H9 (cell line): ENCODE data around the gene ABCD1. TPM values are rescaled to one million over a fixed set of nuclear protein-coding genes. Genes with fewer than 3 reads are reported as not detected.
"Not testable (repeated sequence)": the region's sequence is repeated elsewhere in the genome, so short reads cannot be mapped to it uniquely, and the experiment has no call there.

Experiments used
- DNase-seq: peaks from one replicate; pipeline ENCODE4 v3.0.0-alpha.2; 2017
- H2AFZ ChIP-seq: one replicate; pipeline ENCODE4 v1.6.1; 2013; ENCODE audit warnings: mild to moderate bottlenecking, low read length, control low read depth, moderate library complexity
- H2AK5ac ChIP-seq: 2 replicates; pipeline ENCODE4 v1.6.1; 2013; ENCODE audit warnings: low read length, control low read depth, mixed read lengths; ENCODE audit not compliant: insufficient read length
- H2BK120ac ChIP-seq: one replicate; pipeline ENCODE4 v1.6.1; 2013; ENCODE audit warnings: low read depth, mild to moderate bottlenecking, low read length, control low read depth, inconsistent platforms; ENCODE audit not compliant: poor library complexity, severe bottlenecking
- H2BK12ac ChIP-seq: 2 replicates; pipeline ENCODE4 v1.6.1; 2013; ENCODE audit warnings: low read length, control low read depth, mixed read lengths, low read depth; ENCODE audit not compliant: insufficient read length
- H2BK15ac ChIP-seq: 2 replicates; pipeline ENCODE4 v1.6.1; 2013; ENCODE audit warnings: low read depth, low read length, control low read depth
- H2BK20ac ChIP-seq: one replicate; pipeline ENCODE4 v1.6.1; 2013; ENCODE audit warnings: low read depth, mild to moderate bottlenecking, low read length, control low read depth, inconsistent platforms; ENCODE audit not compliant: poor library complexity, severe bottlenecking
- H2BK5ac ChIP-seq: 2 replicates; pipeline ENCODE4 v1.6.1; 2013; ENCODE audit warnings: low read length, control low read depth, mixed read lengths; ENCODE audit not compliant: insufficient read length
- H3K14ac ChIP-seq: 2 replicates; pipeline ENCODE4 v1.6.1; 2013; ENCODE audit warnings: low read length, control low read depth; ENCODE audit not compliant: insufficient read depth
- H3K18ac ChIP-seq: 2 replicates; pipeline ENCODE4 v1.6.1; 2013; ENCODE audit warnings: low read depth, mild to moderate bottlenecking, mixed read lengths, low read length, control low read depth; ENCODE audit not compliant: insufficient read length
- H3K23ac ChIP-seq: 2 replicates; pipeline ENCODE4 v1.6.1; 2013; ENCODE audit warnings: low read length, control low read depth, mixed read lengths, low read depth; ENCODE audit not compliant: insufficient read length
- H3K23me2 ChIP-seq: 2 replicates; pipeline ENCODE4 v1.6.1; 2013; ENCODE audit warnings: low read depth, mild to moderate bottlenecking, mixed read lengths, low read length, control low read depth; ENCODE audit not compliant: insufficient read length, poor library complexity, severe bottlenecking
- H3K27ac ChIP-seq: 2 replicates; pipeline ENCODE4 v1.5.1; 2013; ENCODE audit warnings: low read length, control low read depth, mixed read lengths, low read depth; ENCODE audit not compliant: insufficient read length
- H3K27me3 ChIP-seq: 2 replicates; pipeline ENCODE4 v1.6.1; 2013; ENCODE audit warnings: low read length, control low read depth, inconsistent platforms; ENCODE audit not compliant: insufficient read depth
- H3K4ac ChIP-seq: 2 replicates; pipeline ENCODE4 v1.6.1; 2013; ENCODE audit warnings: low read depth, mild to moderate bottlenecking, control low read depth, inconsistent platforms, low read length, moderate library complexity
- H3K4me1 ChIP-seq: 2 replicates; pipeline ENCODE4 v1.6.1; 2013; ENCODE audit warnings: low read length, control low read depth, inconsistent platforms; ENCODE audit not compliant: insufficient read depth
- H3K4me2 ChIP-seq: 2 replicates; pipeline ENCODE4 v1.6.1; 2013; ENCODE audit warnings: low read length, control low read depth, mixed read lengths; ENCODE audit not compliant: insufficient read length, insufficient read depth
- H3K56ac ChIP-seq: 2 replicates; pipeline ENCODE4 v1.6.1; 2013; ENCODE audit warnings: low read depth, mild to moderate bottlenecking, mixed read lengths, low read length, control low read depth; ENCODE audit not compliant: insufficient read length
- H3K79me1 ChIP-seq: 2 replicates; pipeline ENCODE4 v1.6.1; 2013; ENCODE audit warnings: low read depth, mild to moderate bottlenecking, moderate library complexity, low read length, control low read depth, inconsistent platforms; ENCODE audit not compliant: insufficient read depth, poor library complexity, severe bottlenecking
- H3K79me2 ChIP-seq: 2 replicates; pipeline ENCODE4 v1.6.1; 2013; ENCODE audit warnings: low read length, control low read depth, inconsistent platforms; ENCODE audit not compliant: insufficient read depth
- H3K9ac ChIP-seq: 2 replicates; pipeline ENCODE4 v1.6.1; 2013; ENCODE audit warnings: low read length, control low read depth, mixed read lengths; ENCODE audit not compliant: insufficient read length; ENCODE audit errors: extremely low read depth
- H3K9me3 ChIP-seq: one replicate; pipeline ENCODE4 v1.6.1; 2013; ENCODE audit warnings: low read depth, low read length, inconsistent platforms; ENCODE audit not compliant: control insufficient read depth
- H3T11ph ChIP-seq: one replicate; pipeline ENCODE4 v1.6.1; 2013; ENCODE audit warnings: mild to moderate bottlenecking, low read length, control low read depth, inconsistent platforms
- H4K20me1 ChIP-seq: one replicate; pipeline ENCODE4 v1.6.1; 2013; ENCODE audit not compliant: control insufficient read depth, insufficient read length, insufficient read depth
- H4K5ac ChIP-seq: 2 replicates; pipeline ENCODE4 v1.6.1; 2013; ENCODE audit warnings: low read depth, mild to moderate bottlenecking, mixed read lengths, low read length, control low read depth; ENCODE audit not compliant: insufficient read length
- H4K8ac ChIP-seq: replicated peaks from 2 replicates; pipeline ENCODE4 v1.6.1; 2013; ENCODE audit warnings: low read length, control low read depth, mixed read lengths, low read depth; ENCODE audit not compliant: insufficient read length
- H4K91ac ChIP-seq: 2 replicates; pipeline ENCODE4 v1.6.1; 2013; ENCODE audit warnings: low read depth, mild to moderate bottlenecking, moderate library complexity, mixed read lengths, low read length, control low read depth; ENCODE audit not compliant: insufficient read length
- H3K27ac Mint-ChIP-seq, 3 experiments: 2 replicates in 2 of 3; 3 replicates in 1 of 3; pipeline ENCODE4 v1.8.0; 2020 to 2021; ENCODE audit warnings: mixed read lengths in 3 of 3, mild to moderate bottlenecking in 1 of 3, moderate library complexity in 1 of 3
- H3K27me3 Mint-ChIP-seq: 2 replicates; pipeline ENCODE4 v1.8.0; 2021; ENCODE audit warnings: low read depth, mild to moderate bottlenecking, moderate library complexity, mixed read lengths
- H3K36me3 Mint-ChIP-seq, 3 experiments: 2 replicates in 2 of 3; 3 replicates in 1 of 3; pipeline ENCODE4 v1.8.0; 2020 to 2021; ENCODE audit warnings: low read depth in 3 of 3, mixed read lengths in 3 of 3; ENCODE audit not compliant: insufficient read depth in 1 of 3
- H3K4me1 Mint-ChIP-seq, 2 experiments: 2 replicates each; pipeline ENCODE4 v1.8.0; 2020; ENCODE audit warnings: mixed read lengths in 2 of 2
- H3K4me3 Mint-ChIP-seq, 2 experiments: 2 replicates in 1 of 2; 3 replicates in 1 of 2; pipeline ENCODE4 v1.8.0; 2020 to 2021; ENCODE audit warnings: mild to moderate bottlenecking in 2 of 2, mixed read lengths in 2 of 2, moderate library complexity in 1 of 2
- H3K9me3 Mint-ChIP-seq, 2 experiments: 2 replicates in 1 of 2; 3 replicates in 1 of 2; pipeline ENCODE4 v1.8.0; 2020; ENCODE audit warnings: mild to moderate bottlenecking in 2 of 2, mixed read lengths in 2 of 2, moderate library complexity in 1 of 2
- WGBS: extraction: QIAGEN DNeasy Blood & Tissue Kit; methylation state at CpG from one replicate; pipeline ENCODE4 v1.1.7; 2013; ENCODE audit warnings: missing lambda C conversion rate, low lambda C conversion rate, mixed read lengths; ENCODE audit not compliant: insufficient read length; ENCODE audit errors: extremely low coverage; 5-methylcytosine and 5-hydroxymethylcytosine counted together
- total RNA-seq: library from RNA; stranded (reverse); gene quantifications from 2 replicates; pipeline ENCODE4 v1.2.1, GENCODE V29; 2021
- TF ChIP-seq, protein P1 (sequence below): fragments of 200-600 bp; sonication (generic); conservative IDR thresholded peaks from 3 replicates; pipeline ENCODE4 v1.8.0; 2021; ENCODE audit warnings: antibody characterized with exemption, mild to moderate bottlenecking

The ABCD1 gene
- total RNA-seq, 1 experiment from 2014 or later, result 11.1 TPM

DNA sequence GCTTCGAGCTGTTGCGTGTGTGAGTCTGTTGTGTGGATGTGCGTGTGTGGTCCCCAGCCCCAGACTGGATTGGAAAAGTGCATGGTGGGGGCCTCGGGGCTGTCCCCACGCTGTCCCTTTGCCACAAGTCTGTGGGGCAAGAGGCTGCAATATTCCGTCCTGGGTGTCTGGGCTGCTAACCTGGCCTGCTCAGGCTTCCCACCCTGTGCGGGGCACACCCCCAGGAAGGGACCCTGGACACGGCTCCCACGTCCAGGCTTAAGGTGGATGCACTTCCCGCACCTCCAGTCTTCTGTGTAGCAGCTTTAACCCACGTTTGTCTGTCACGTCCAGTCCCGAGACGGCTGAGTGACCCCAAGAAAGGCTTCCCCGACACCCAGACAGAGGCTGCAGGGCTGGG is 28.6 kb upstream of the ABCD1 start:
- no peaks in the 10 kb centered on the region for H3K27me3 ChIP-seq

DNA sequence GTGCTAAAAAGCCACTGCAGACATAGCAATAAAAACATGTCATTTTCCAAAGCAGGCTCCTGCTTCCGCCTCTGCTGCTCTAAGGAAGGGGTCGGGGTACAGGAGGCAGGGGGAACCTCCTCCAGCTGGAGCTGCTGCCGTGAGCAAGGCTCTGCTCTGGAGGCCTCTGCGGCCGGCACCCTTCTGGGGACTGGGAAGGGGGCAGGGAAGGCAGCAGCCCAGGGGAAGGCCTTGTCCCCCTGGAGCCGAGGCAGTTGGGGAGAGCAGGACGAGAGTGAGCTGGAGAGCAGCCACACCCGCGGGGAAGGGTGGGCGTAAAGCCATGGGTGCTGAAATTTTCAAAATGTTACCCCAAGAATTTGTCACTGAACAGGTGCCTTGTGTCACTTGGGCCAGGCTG is 28.1 kb upstream of the ABCD1 start:
- H3K4me2 ChIP-seq, H2BK12ac ChIP-seq, DNase-seq, H3K23me2 ChIP-seq, H4K8ac ChIP-seq, H2BK15ac ChIP-seq, H2AFZ ChIP-seq, H3K27me3 ChIP-seq, H3K4me1 Mint-ChIP-seq, H2AK5ac ChIP-seq, H3K79me1 ChIP-seq, H3K4ac ChIP-seq, H3K9ac ChIP-seq, H3K4me3 Mint-ChIP-seq, H3K27ac ChIP-seq, H4K5ac ChIP-seq, H3K23ac ChIP-seq, H3K56ac ChIP-seq, H3K79me2 ChIP-seq, H3K4me1 ChIP-seq, H2BK20ac ChIP-seq, H3K27me3 Mint-ChIP-seq, H3K18ac ChIP-seq, H4K91ac ChIP-seq, H3K14ac ChIP-seq, H2BK120ac ChIP-seq, H4K20me1 ChIP-seq, H3T11ph ChIP-seq, H3K9me3 ChIP-seq, H2BK5ac ChIP-seq: not testable (repeated sequence)
- no CpG with 5 or more reads among the region's 10 CpGs for WGBS
- Mint-ChIP-seq H3K36me3 (peaks cover 26 to 59% (median 45%) of the 10 kb centered on the region in 3 experiments), H3K27ac (peak overlapping the region in 1 of 3 experiments; percentile 94; a peak in 2 of 7 replicates), H3K9me3 (peaks cover 52 to 75% of the 10 kb centered on the region in 2 experiments)

More for the DNA sequence above, 28.6 kb upstream of the ABCD1 start:
- Histone ChIP-seq H3T11ph (no peak overlapping the region), H2BK5ac (no peak overlapping the region), H3K4me2 (no peak overlapping the region), H3K27ac (no peak overlapping the region), H4K5ac (no peak overlapping the region), H2AK5ac (no peak overlapping the region), H2BK12ac (no peak overlapping the region), H3K79me2 (no peaks in the 10 kb centered on the region), H2BK120ac (no peak overlapping the region), H3K23ac (no peak overlapping the region), H3K4ac (no peak overlapping the region), H4K91ac (no peak overlapping the region), H4K20me1 (no peaks in the 10 kb centered on the region), H3K9me3 (no peaks in the 10 kb centered on the region), H3K18ac (no peak overlapping the region), H2AFZ (no peak overlapping the region), H3K23me2 (no peaks in the 10 kb centered on the region), H3K79me1 (no peaks in the 10 kb centered on the region), H4K8ac (no peak overlapping the region), H2BK15ac (no peak overlapping the region), H3K4me1 (no peaks in the 10 kb centered on the region), H3K14ac (no peak overlapping the region), H2BK20ac (no peak overlapping the region), H3K9ac (no peak overlapping the region), H3K56ac (no peak overlapping the region)
- TF ChIP-seq, protein P1, sequence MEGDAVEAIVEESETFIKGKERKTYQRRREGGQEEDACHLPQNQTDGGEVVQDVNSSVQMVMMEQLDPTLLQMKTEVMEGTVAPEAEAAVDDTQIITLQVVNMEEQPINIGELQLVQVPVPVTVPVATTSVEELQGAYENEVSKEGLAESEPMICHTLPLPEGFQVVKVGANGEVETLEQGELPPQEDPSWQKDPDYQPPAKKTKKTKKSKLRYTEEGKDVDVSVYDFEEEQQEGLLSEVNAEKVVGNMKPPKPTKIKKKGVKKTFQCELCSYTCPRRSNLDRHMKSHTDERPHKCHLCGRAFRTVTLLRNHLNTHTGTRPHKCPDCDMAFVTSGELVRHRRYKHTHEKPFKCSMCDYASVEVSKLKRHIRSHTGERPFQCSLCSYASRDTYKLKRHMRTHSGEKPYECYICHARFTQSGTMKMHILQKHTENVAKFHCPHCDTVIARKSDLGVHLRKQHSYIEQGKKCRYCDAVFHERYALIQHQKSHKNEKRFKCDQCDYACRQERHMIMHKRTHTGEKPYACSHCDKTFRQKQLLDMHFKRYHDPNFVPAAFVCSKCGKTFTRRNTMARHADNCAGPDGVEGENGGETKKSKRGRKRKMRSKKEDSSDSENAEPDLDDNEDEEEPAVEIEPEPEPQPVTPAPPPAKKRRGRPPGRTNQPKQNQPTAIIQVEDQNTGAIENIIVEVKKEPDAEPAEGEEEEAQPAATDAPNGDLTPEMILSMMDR, result no peak
- Mint-ChIP-seq H3K4me1 (peaks cover 0 to 5% of the 10 kb centered on the region in 2 experiments; a peak in 2 of 4 replicates), H3K27ac (peak overlapping the region in 1 of 3 experiments; percentile 92; a peak in 2 of 7 replicates), H3K36me3 (peaks cover 27 to 58% (median 50%) of the 10 kb centered on the region in 3 experiments), H3K9me3 (peaks cover 48 to 74% of the 10 kb centered on the region in 2 experiments), H3K4me3 (no peak overlapping the region), H3K27me3 (peaks cover 1% of the 10 kb centered on the region)
- no peak for DNase-seq
- no CpG with 5 or more reads among the region's 15 CpGs for WGBS
